Uterus (tissue), 4 donors: ENCODE measurements around the gene CLP1. TPM values are rescaled to one million over a fixed set of nuclear protein-coding genes. Genes with fewer than 3 reads are reported as not detected.

Source experiments
- DNase-seq, 2 donors: peaks; one replicate each; pipeline ENCODE4 v3.0.0-alpha.2; 2019 to 2020
- H3K27ac ChIP-seq, 2 donors: fragments of 200-600 bp; sonication (generic); 1 replicate in 1 of 2; 2 replicates in 1 of 2; pipeline ENCODE4 v1.5.1; 2016 to 2018
- H3K27me3 ChIP-seq, 2 donors: fragments of 200-600 bp; sonication (generic); one replicate each; pipeline ENCODE4 v1.5.1; 2018 to 2019; ENCODE audit warnings: control low read depth in 1 of 2
- H3K36me3 ChIP-seq, 2 donors: fragments of 200-600 bp; sonication (generic); one replicate each; pipeline ENCODE4 v1.5.1; 2019; ENCODE audit warnings: control low read depth in 1 of 2
- H3K4me1 ChIP-seq, 2 donors: fragments of 200-600 bp; sonication (generic); one replicate each; pipeline ENCODE4 v1.5.1; 2018 to 2019; ENCODE audit warnings: control low read depth in 1 of 2
- H3K4me3 ChIP-seq, 2 donors: fragments of 200-600 bp; sonication (generic); 1 replicate in 1 of 2; 2 replicates in 1 of 2; pipeline ENCODE4 v1.5.1; 2018 to 2019; ENCODE audit warnings: mild to moderate bottlenecking in 1 of 2
- H3K9me3 ChIP-seq, 2 donors: fragments of 200-600 bp; sonication (generic); one replicate each; pipeline ENCODE4 v1.5.1; 2019; ENCODE audit warnings: control low read depth in 1 of 2
- POLR2A ChIP-seq, 2 donors: fragments of 450-650 bp; IDR thresholded peaks; one replicate each; pipeline ENCODE4 v1.6.1; 2016; ENCODE audit warnings: antibody characterized with exemption in 2 of 2, mild to moderate bottlenecking in 1 of 2, moderate library complexity in 1 of 2
- intact Hi-C: fragments of 100-400 bp; cut with DNase I; formaldehyde crosslinking; loops from one replicate; pipeline ENCODE4 v1.15.1; 2023; ENCODE audit warnings: low total_unique reads
- total RNA-seq, 4 donors: library from RNA; depleted of rRNA in 3 of 4; stranded (reverse); fragments of >200 nt in 3 of 4; gene quantifications; one replicate each; pipeline versions ENCODE4 v1.1.0 to v1.2.4, GENCODE V29; 2014 to 2023
- TF ChIP-seq, protein P1 (sequence below), 4 experiments: fragments of 200-600 bp in 2 of 4; fragments of 450-650 bp in 2 of 4; sonication (generic) in 2 of 4; IDR thresholded peaks; one replicate each; pipeline ENCODE4 v1.5.1; 2016 to 2019; ENCODE audit warnings: antibody characterized with exemption in 4 of 4, mild to moderate bottlenecking in 2 of 4, moderate library complexity in 1 of 4
- donor health status: DM: yes; HTN: yes; CAD: no.

The CLP1 gene
- total RNA-seq, 4 donors from 2014 or later, result 3.1 to 24.4 (median 12.2) TPM

- no peaks in the 10 kb centered on the region for H3K9me3 ChIP-seq
- no peak overlapping the region for H3K4me3 ChIP-seq
- TF ChIP-seq POLR2A (IDR thresholded peaks at IDR 0.05), result no peak
- TF ChIP-seq, protein P1, sequence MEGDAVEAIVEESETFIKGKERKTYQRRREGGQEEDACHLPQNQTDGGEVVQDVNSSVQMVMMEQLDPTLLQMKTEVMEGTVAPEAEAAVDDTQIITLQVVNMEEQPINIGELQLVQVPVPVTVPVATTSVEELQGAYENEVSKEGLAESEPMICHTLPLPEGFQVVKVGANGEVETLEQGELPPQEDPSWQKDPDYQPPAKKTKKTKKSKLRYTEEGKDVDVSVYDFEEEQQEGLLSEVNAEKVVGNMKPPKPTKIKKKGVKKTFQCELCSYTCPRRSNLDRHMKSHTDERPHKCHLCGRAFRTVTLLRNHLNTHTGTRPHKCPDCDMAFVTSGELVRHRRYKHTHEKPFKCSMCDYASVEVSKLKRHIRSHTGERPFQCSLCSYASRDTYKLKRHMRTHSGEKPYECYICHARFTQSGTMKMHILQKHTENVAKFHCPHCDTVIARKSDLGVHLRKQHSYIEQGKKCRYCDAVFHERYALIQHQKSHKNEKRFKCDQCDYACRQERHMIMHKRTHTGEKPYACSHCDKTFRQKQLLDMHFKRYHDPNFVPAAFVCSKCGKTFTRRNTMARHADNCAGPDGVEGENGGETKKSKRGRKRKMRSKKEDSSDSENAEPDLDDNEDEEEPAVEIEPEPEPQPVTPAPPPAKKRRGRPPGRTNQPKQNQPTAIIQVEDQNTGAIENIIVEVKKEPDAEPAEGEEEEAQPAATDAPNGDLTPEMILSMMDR (IDR thresholded peaks at IDR 0.05), result no peak
- H3K27ac ChIP-seq, result no peak overlapping the region
- no peaks in the 10 kb centered on the region for H3K4me1 ChIP-seq
- DNase-seq, result no peak
- intact Hi-C loops, result no loop called here
- H3K36me3 ChIP-seq, result no peaks in the 10 kb centered on the region
- no peaks in the 10 kb centered on the region for H3K27me3 ChIP-seq
These were observed 39.1 kb upstream of the CLP1 start for GRCh38 chr11:57618438-57618837.

DNA sequence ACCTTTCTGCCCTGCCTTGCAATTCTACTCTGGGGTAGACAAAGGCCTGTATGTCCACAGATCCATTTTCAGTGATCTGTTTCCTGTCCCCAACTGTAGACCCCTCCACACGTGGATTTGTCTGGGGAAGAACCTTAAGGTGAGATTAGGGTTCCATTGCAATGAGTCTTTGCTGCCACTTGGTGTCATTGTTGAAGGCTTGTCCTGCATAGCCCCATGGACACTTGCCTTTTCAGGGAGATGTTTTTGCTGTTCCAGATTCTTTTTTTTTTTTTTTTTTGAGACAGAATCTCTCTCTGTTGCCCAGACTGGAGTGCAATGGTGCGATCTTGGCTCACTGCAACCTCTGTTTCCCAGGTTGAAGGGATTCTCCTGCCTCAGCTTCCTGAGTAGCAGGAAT is 38.2 kb upstream of the CLP1 start:
- H3K27me3 ChIP-seq, result no peaks in the 10 kb centered on the region
- TF ChIP-seq, protein P1 (IDR thresholded peaks at IDR 0.05), result no peak
- TF ChIP-seq POLR2A (IDR thresholded peaks at IDR 0.05), result no peak
- no peak overlapping the region for H3K27ac ChIP-seq
- intact Hi-C loops, result no loop called here
- H3K36me3 ChIP-seq, result no peaks in the 10 kb centered on the region
- H3K9me3 ChIP-seq, result no peaks in the 10 kb centered on the region
- H3K4me3 ChIP-seq, result no peak overlapping the region
- no peaks in the 10 kb centered on the region for H3K4me1 ChIP-seq
- no peak for DNase-seq

- H3K27me3 ChIP-seq, result no peaks in the 10 kb centered on the region
- no peak for DNase-seq
These were observed 37.1 kb upstream of the CLP1 start for GRCh38 chr11:57620467-57620866.

DNA sequence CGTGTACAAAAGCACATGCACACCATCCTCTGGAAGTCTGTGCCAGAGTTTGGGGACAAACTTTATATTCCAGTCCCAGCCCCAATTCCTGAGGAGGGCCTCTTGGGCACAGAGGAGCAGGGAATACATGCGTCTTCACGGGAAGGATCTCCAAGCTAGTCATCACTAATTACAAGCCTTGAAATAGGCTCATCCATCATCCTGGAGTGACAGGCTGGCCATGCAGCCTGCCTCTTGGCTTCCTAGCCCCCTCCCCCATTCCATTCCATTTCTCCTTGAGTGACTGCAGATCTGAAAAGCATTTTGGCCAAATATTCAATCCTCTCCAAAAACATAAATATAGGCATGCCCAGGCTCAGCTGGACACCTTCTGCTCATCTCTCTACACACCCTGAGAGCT is 35.3 kb upstream of the CLP1 start:
- Histone ChIP-seq H3K4me3 (no peak overlapping the region), H3K9me3 (no peaks in the 10 kb centered on the region), H3K27ac (no peak overlapping the region), H3K4me1 (no peaks in the 10 kb centered on the region), H3K27me3 (no peaks in the 10 kb centered on the region), H3K36me3 (no peaks in the 10 kb centered on the region)
- no peak for DNase-seq
- intact Hi-C loops, result no loop called here
- TF ChIP-seq, protein P1 (IDR thresholded peaks at IDR 0.05), result no peak
- TF ChIP-seq POLR2A (IDR thresholded peaks at IDR 0.05), result no peak

More at GRCh38 chr11:57620467-57620866, 37.1 kb upstream of the CLP1 start:
- intact Hi-C loops, result no loop called here
- Histone ChIP-seq H3K9me3 (no peaks in the 10 kb centered on the region), H3K4me1 (no peaks in the 10 kb centered on the region), H3K27ac (no peak overlapping the region), H3K36me3 (no peaks in the 10 kb centered on the region), H3K4me3 (no peak overlapping the region)
- TF ChIP-seq, protein P1 (IDR thresholded peaks at IDR 0.05), result no peak
- TF ChIP-seq POLR2A (IDR thresholded peaks at IDR 0.05), result no peak

DNA sequence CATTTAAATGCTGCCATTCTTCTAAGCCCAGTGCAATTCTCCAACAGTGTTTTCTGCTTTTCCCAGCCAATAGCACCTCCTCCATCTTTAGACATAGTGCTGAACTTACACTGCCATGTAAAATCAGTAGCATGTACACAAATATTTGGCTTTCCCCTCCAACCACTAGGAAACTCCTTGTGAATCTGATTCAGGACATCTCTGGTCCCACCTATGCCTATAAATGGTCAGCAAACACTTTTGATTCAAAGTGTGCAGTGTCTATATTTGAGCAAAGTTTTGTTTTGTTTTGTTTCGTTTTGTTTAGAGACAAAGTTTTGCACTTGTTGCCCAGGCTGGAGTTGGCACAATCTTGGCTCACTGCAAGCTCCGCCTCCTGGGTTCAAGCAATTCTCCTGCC is 32.7 kb upstream of the CLP1 start:
- H3K9me3 ChIP-seq, result no peaks in the 10 kb centered on the region
- DNase-seq, result no peak
- intact Hi-C loops, result no loop called here
- H3K4me3 ChIP-seq, result no peak overlapping the region
- H3K27me3 ChIP-seq, result no peaks in the 10 kb centered on the region
- H3K27ac ChIP-seq, result no peak overlapping the region
- TF ChIP-seq POLR2A (IDR thresholded peaks at IDR 0.05), result no peak
- TF ChIP-seq, protein P1 (IDR thresholded peaks at IDR 0.05), result no peak
- H3K4me1 ChIP-seq, result no peaks in the 10 kb centered on the region
- H3K36me3 ChIP-seq, result no peaks in the 10 kb centered on the region
